IMR-90 (cell line): ENCODE data around the gene GCLC. TPM values are rescaled to one million over a fixed set of nuclear protein-coding genes. Genes with fewer than 3 reads are reported as not detected.

ENCODE experiments used
- ATAC-seq: fragments of 200-7000 bp; cut with Tn5 transposase; 2 replicates; pipeline ENCODE4 v1.9.1; 2020; ENCODE audit warnings: low read depth, mild to moderate bottlenecking, moderate library complexity
- BruUV-seq: library from RNA; stranded (reverse); fragments of 400-500 nt; replicated peaks from 2 replicates; lab custom pipeline; 2021; lab: Mats Ljungman, UMichigan
- CTCF ChIA-PET: fragments of 300-600 bp; formaldehyde crosslinking; extraction: SDS; loops from one replicate; lab custom pipeline; 2021; ENCODE audit warnings: antibody characterized with exemption; lab: Yijun Ruan, JAX
- POLR2A ChIA-PET: fragments of 300-600 bp; sonication (Branson Sonifier 250); formaldehyde crosslinking; loops from one replicate; lab custom pipeline; 2022; ENCODE audit warnings: antibody characterized with exemption; ENCODE audit not compliant: unreplicated experiment; lab: Charles Lee
- DNase-seq: peaks from one replicate; pipeline ENCODE4 v3.0.0; 2013
- H2AFZ ChIP-seq: replicated peaks from 2 replicates; pipeline ENCODE3; 2013; ENCODE audit warnings: low read length, mild to moderate bottlenecking; ENCODE audit not compliant: poor library complexity
- H2AK5ac ChIP-seq: 2 replicates; pipeline ENCODE4 v1.6.1; 2013; ENCODE audit warnings: low read depth, low read length, inconsistent platforms
- H2AK9ac ChIP-seq: replicated peaks from 2 replicates; pipeline ENCODE3; 2013; ENCODE audit warnings: mild to moderate bottlenecking, low read depth, low read length, moderate library complexity; ENCODE audit not compliant: poor library complexity
- H2BK120ac ChIP-seq: 2 replicates; pipeline ENCODE4 v1.6.1; 2013; ENCODE audit warnings: low read depth, low read length, inconsistent platforms
- H2BK15ac ChIP-seq: 3 replicates; pipeline ENCODE4 v1.6.1; 2013; ENCODE audit warnings: low read depth, low read length, inconsistent platforms
- H2BK20ac ChIP-seq: 2 replicates; pipeline ENCODE4 v1.6.1; 2013; ENCODE audit warnings: low read depth, mild to moderate bottlenecking, inconsistent platforms, low read length, moderate library complexity
- H2BK5ac ChIP-seq: 2 replicates; pipeline ENCODE4 v1.6.1; 2013; ENCODE audit warnings: mild to moderate bottlenecking, low read depth, low read length, inconsistent platforms; ENCODE audit not compliant: poor library complexity, severe bottlenecking
- H3K14ac ChIP-seq: replicated peaks from 2 replicates; pipeline ENCODE4 v1.6.1; 2013; ENCODE audit warnings: low read depth, low read length, inconsistent platforms
- H3K18ac ChIP-seq: 2 replicates; pipeline ENCODE4 v1.6.1; 2013; ENCODE audit warnings: low read depth, low read length, control low read depth
- H3K23ac ChIP-seq: 2 replicates; pipeline ENCODE4 v1.6.1; 2013; ENCODE audit warnings: low read depth, low read length, inconsistent platforms
- H3K27ac ChIP-seq: 2 replicates; pipeline ENCODE4 v1.5.1; 2013; ENCODE audit warnings: mild to moderate bottlenecking, control low read depth, low read length; ENCODE audit not compliant: insufficient read depth
- H3K27me3 ChIP-seq: 2 replicates; pipeline ENCODE4 v1.6.1; 2013; ENCODE audit warnings: low read length; ENCODE audit not compliant: control insufficient read depth, insufficient read depth
- H3K36me3 ChIP-seq: 2 replicates; pipeline ENCODE4 v1.6.1; 2013; ENCODE audit warnings: low read length, mixed read lengths; ENCODE audit not compliant: control insufficient read depth, insufficient read depth
- H3K4ac ChIP-seq: 2 replicates; pipeline ENCODE4 v1.6.1; 2013; ENCODE audit warnings: low read depth, low read length, inconsistent platforms
- H3K4me1 ChIP-seq: 2 replicates; pipeline ENCODE4 v1.6.1; 2013; ENCODE audit warnings: low read length, mixed read lengths; ENCODE audit not compliant: control insufficient read depth, insufficient read depth
- H3K4me2 ChIP-seq: 2 replicates; pipeline ENCODE4 v1.6.1; 2013; ENCODE audit warnings: low read depth, mild to moderate bottlenecking, control low read depth, low read length, moderate library complexity
- H3K4me3 ChIP-seq: 2 replicates; pipeline ENCODE4 v1.5.1; 2013; ENCODE audit warnings: low read depth, mild to moderate bottlenecking, control low read depth, low read length, moderate library complexity; ENCODE audit not compliant: insufficient read depth
- H3K56ac ChIP-seq: 2 replicates; pipeline ENCODE4 v1.6.1; 2013; ENCODE audit warnings: low read length, inconsistent platforms; ENCODE audit not compliant: insufficient read depth; ENCODE audit errors: extremely low read depth
- H3K79me1 ChIP-seq, 2 experiments: 2 replicates each; pipeline ENCODE4 v1.6.1; 2013; ENCODE audit warnings: low read length in 2 of 2, inconsistent platforms in 1 of 2, low read depth in 1 of 2
- H3K9ac ChIP-seq: 2 replicates; pipeline ENCODE4 v1.6.1; 2013; ENCODE audit warnings: low read depth, low read length, control low read depth
- H3K9me1 ChIP-seq: 2 replicates; pipeline ENCODE4 v1.6.1; 2013; ENCODE audit warnings: low read length, inconsistent platforms; ENCODE audit not compliant: insufficient read depth
- H3K9me3 ChIP-seq: 2 replicates; pipeline ENCODE4 v1.6.1; 2013; ENCODE audit warnings: low read length; ENCODE audit not compliant: control insufficient read depth, insufficient read depth
- H4K20me1 ChIP-seq: 2 replicates; pipeline ENCODE4 v1.6.1; 2013; ENCODE audit warnings: low read length, inconsistent platforms; ENCODE audit not compliant: insufficient read depth
- H4K5ac ChIP-seq: 2 replicates; pipeline ENCODE4 v1.6.1; 2013; ENCODE audit warnings: mild to moderate bottlenecking, low read depth, low read length, control low read depth
- H4K8ac ChIP-seq, 2 experiments: 2 replicates each; pipeline ENCODE4 v1.6.1; 2013; ENCODE audit warnings: low read depth in 2 of 2, low read length in 2 of 2, control low read depth in 1 of 2, inconsistent platforms in 1 of 2
- H4K91ac ChIP-seq: 2 replicates; pipeline ENCODE4 v1.6.1; 2013; ENCODE audit warnings: low read depth, low read length, inconsistent platforms; ENCODE audit not compliant: insufficient read depth
- BHLHE40 ChIP-seq: fragments of 150-350 bp; IDR thresholded peaks from 2 replicates; pipeline ENCODE4 v1.6.1; 2016; ENCODE audit warnings: mild to moderate bottlenecking, low read depth, low read length
- CHD1 ChIP-seq: IDR thresholded peaks from 2 replicates; pipeline ENCODE4 v1.6.1; 2012; ENCODE audit warnings: low read depth, low read length, improper control_type of control experiment
- MAFK ChIP-seq: IDR thresholded peaks from 2 replicates; pipeline ENCODE4 v1.6.1; 2012; ENCODE audit warnings: low read depth, low read length, improper control_type of control experiment
- NFE2L2 ChIP-seq: fragments of 150-350 bp; IDR thresholded peaks from 2 replicates; pipeline ENCODE4 v1.6.1; 2016; ENCODE audit warnings: low read depth, mild to moderate bottlenecking, low read length
- WGBS, 2 experiments: methylation state at CpG; one replicate each; pipeline versions ENCODE4 v1.1.5 to v1.1.7; 2013; ENCODE audit warnings: missing lambda C conversion rate in 2 of 2; ENCODE audit not compliant: insufficient read length in 1 of 2; ENCODE audit errors: extremely low coverage in 2 of 2; 5-methylcytosine and 5-hydroxymethylcytosine counted together
- dilution Hi-C: fragments of 300-500 bp; cut with HindIII; formaldehyde crosslinking; loops from one replicate; pipeline ENCODE4 v1.14.3; 2018; ENCODE audit warnings: low sequenced_read_pairs; ENCODE audit not compliant: unreplicated experiment
- in situ Hi-C: fragments of 300-500 bp; cut with MboI; formaldehyde crosslinking; loops from 3 replicates; pipeline ENCODE4 v1.14.3; 2019; ENCODE audit warnings: low sequenced_read_pairs, inconsistent platforms, mixed read lengths
- intact Hi-C: fragments of 100-400 bp; cut with micrococcal nuclease; formaldehyde crosslinking; loops from 2 replicates; pipeline ENCODE4 v1.10.0; 2022
- polyA plus RNA-seq, 3 experiments: library from polyadenylated mRNA; depleted of rRNA; stranded (reverse); fragments of >200 nt; gene quantifications; 2 replicates each; pipeline ENCODE4 v1.2.3, GENCODE V29; 2012; ENCODE audit warnings: low replicate concordance in 1 of 3
- total RNA-seq: library from RNA; depleted of rRNA; stranded (reverse); fragments of >200 nt; gene quantifications from 2 replicates; pipeline ENCODE4 v1.2.3, GENCODE V29; 2012

GCLC gene
- total and polyA plus RNA-seq, 2 of the 4 experiments (the other 2 are of a cell fraction), result 14.2 to 24.2 TPM

DNA sequence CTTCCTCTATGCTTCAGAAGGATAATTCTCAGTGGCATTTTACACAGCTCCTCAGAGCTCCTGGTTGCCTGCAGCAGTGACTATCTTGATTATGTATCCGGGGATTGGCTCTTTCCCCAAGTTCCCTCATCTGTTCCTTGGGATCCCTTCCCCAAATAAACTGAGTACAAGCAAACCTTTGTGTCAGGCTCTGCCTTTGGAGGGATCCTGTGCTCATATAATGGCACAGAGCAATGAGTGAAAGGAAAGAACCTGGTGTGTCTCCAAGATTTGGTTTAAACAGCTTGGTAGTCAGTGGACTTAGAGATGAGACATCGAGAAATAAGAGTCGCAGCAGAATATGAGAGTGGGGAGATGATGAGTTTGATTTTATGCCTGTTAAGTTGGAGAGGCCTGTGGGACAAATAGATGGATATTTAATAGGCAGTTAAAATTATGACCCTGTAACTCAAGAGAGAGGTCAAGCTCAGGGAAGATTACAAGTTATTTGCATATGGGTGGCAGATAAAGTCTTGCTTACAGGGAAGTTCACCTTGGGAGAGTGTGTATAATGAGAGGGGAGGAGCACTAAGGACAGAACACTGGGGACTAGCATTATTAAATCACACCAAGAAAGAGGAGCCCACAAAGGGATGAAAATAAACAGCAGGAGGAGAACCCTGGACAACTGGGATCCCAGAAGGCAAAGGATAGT, 44.1 kb upstream of the GCLC start:
- dilution Hi-C loops, result no loop called here
- Histone ChIP-seq H3K27ac (no peak overlapping the region), H4K20me1 (no peaks in the 10 kb centered on the region), H2BK20ac (no peak overlapping the region), H3K36me3 (no peaks in the 10 kb centered on the region), H3K18ac (no peak overlapping the region), H3K23ac (no peak overlapping the region), H2BK15ac (no peak overlapping the region), H3K4me1 (no peaks in the 10 kb centered on the region; the same call in 1 of the 2 replicates), H3K4me2 (no peak overlapping the region), H2BK120ac (no peak overlapping the region), H2AK9ac (no peak overlapping the region), H3K4ac (no peak overlapping the region), H2AK5ac (no peak overlapping the region), H3K9me1 (peaks cover 4% of the 10 kb centered on the region; the same call in 1 of the 2 replicates), H3K9me3 (no peaks in the 10 kb centered on the region), H4K5ac (no peak overlapping the region), H2AFZ (no peak overlapping the region), H3K56ac (no peak overlapping the region), H3K79me1 (no peaks in the 10 kb centered on the region), H4K8ac (no peak overlapping the region), H3K14ac (no peak overlapping the region), H3K4me3 (no peak overlapping the region), H2BK5ac (no peak overlapping the region), H3K27me3 (no peaks in the 10 kb centered on the region; the same call in 1 of the 2 replicates), H3K9ac (no peak overlapping the region), H4K91ac (no peak overlapping the region)
- CTCF ChIA-PET, result interaction anchor here (1.2 kb wide), 1 partner anchor 137 kb away, joined by 3 read pairs; no protein-coding TSS in a partner anchor
- DNase-seq (no peak), ATAC-seq (no peak)
- BruUV-seq, result no TSS peak
- intact Hi-C loops, result no loop called here
- 100% methylated on average over 1 of the region's 3 CpGs; no CpG with 5 or more reads in 1 of the 2 experiments for WGBS, 2 experiments
- in situ Hi-C loops, result no loop called here
- POLR2A ChIA-PET, result no interaction called here
- TF ChIP-seq MAFK, result no peak
- no peak for TF ChIP-seq NFE2L2
- TF ChIP-seq CHD1, result no peak
- no peak for TF ChIP-seq BHLHE40
